Prostate gland (tissue), 2 donors: ENCODE results near the gene HIVEP3. TPM values are rescaled to one million over a fixed set of nuclear protein-coding genes. Genes with fewer than 3 reads are reported as not detected.

ENCODE experiments used
- DNase-seq: peaks from one replicate; pipeline ENCODE4 v3.0.0-alpha.2; 2019; ENCODE audit warnings: low spot score
- H3K27ac ChIP-seq, 2 donors: fragments of 200-600 bp; sonication (generic); 2 replicates each; pipeline ENCODE4 v1.5.1; 2017 to 2019
- H3K27me3 ChIP-seq: fragments of 200-600 bp; sonication (generic); replicated peaks from 2 replicates; pipeline ENCODE4 v1.5.1; 2019; ENCODE audit not compliant: insufficient read depth
- H3K36me3 ChIP-seq, 2 donors: fragments of 200-600 bp; sonication (generic); 1 replicate in 1 of 2; 2 replicates in 1 of 2; pipeline versions ENCODE4 v1.5.1 to v1.8.1; 2017 to 2019
- H3K4me1 ChIP-seq: fragments of 200-600 bp; sonication (generic); replicated peaks from 2 replicates; pipeline ENCODE4 v1.5.1; 2019
- H3K4me3 ChIP-seq, 2 donors: fragments of 200-600 bp; sonication (generic); 2 replicates each; pipeline ENCODE4 v1.5.1; 2017 to 2019
- H3K9me3 ChIP-seq: fragments of 200-600 bp; sonication (generic); 2 replicates; pipeline ENCODE4 v1.5.1; 2017
- CTCF ChIP-seq, 4 experiments: fragments of 200-600 bp in 2 of 4; fragments of 450-650 bp in 2 of 4; sonication (generic) in 2 of 4; IDR thresholded peaks; 1 replicate in 3 of 4; 2 replicates in 1 of 4; pipeline ENCODE4 v1.5.1; 2016 to 2019; ENCODE audit warnings: antibody characterized with exemption in 4 of 4, mild to moderate bottlenecking in 2 of 4, moderate library complexity in 2 of 4
- POLR2A ChIP-seq: fragments of 450-650 bp; IDR thresholded peaks from one replicate; pipeline ENCODE4 v1.6.1; 2016; ENCODE audit warnings: antibody characterized with exemption, mild to moderate bottlenecking
- POLR2AphosphoS5 ChIP-seq: sonication (generic); formaldehyde crosslinking; IDR thresholded peaks from one replicate; pipeline ENCODE4 v1.6.1; 2017; ENCODE audit warnings: antibody characterized with exemption
- WGBS: methylation state at CpG from one replicate; pipeline ENCODE4 v1.1.5; 2018; 5-methylcytosine and 5-hydroxymethylcytosine counted together
- intact Hi-C: fragments of 100-400 bp; cut with DNase I; formaldehyde crosslinking; loops from one replicate; pipeline ENCODE4 v1.14.2; 2022
- total RNA-seq, 2 donors: library from RNA; depleted of rRNA; stranded (reverse); fragments of >200 nt; gene quantifications; one replicate each; pipeline ENCODE4 v1.1.0, GENCODE V29; 2016

HIVEP3 gene
- total RNA-seq, 2 donors from 2014 or later: 9.3 to 11.2 TPM

GRCh38 chr1:41860771-41861170, 58.0 kb downstream of the HIVEP3 start:
- Histone ChIP-seq H3K9me3 (no peaks in the 10 kb centered on the region), H3K27ac (peak overlapping the region; percentile 51 to 59), H3K4me3 (no peak overlapping the region), H3K36me3 (no peaks in the 10 kb centered on the region), H3K27me3 (no peaks in the 10 kb centered on the region), H3K4me1 (peaks cover 14% of the 10 kb centered on the region)
- peak; percentile 48 for DNase-seq
- no peak for TF ChIP-seq CTCF (IDR thresholded peaks at IDR 0.05)
- no peak for TF ChIP-seq POLR2A
- peak; percentile 74 for TF ChIP-seq POLR2AphosphoS5
- intact Hi-C loops: no loop called here
- 45% methylated on average over 8 of the region's 8 CpGs for WGBS

GRCh38 chr1:41860214-41860613, 58.5 kb downstream of the HIVEP3 start:
- no peak for DNase-seq
- intact Hi-C loops: no loop called here
- no peaks in the 10 kb centered on the region for H3K27me3 ChIP-seq
- H3K9me3 ChIP-seq: no peaks in the 10 kb centered on the region
- peak overlapping the region; percentile 51 to 59 for H3K27ac ChIP-seq
- WGBS: 32% methylated on average over 1 of the region's 1 CpG
- no peak for TF ChIP-seq POLR2A
- TF ChIP-seq POLR2AphosphoS5: no peak
- TF ChIP-seq CTCF (IDR thresholded peaks at IDR 0.05): no peak
- peaks cover 14% of the 10 kb centered on the region for H3K4me1 ChIP-seq
- H3K4me3 ChIP-seq: no peak overlapping the region
- H3K36me3 ChIP-seq: no peaks in the 10 kb centered on the region

GRCh38 chr1:41859686-41860085, 59.0 kb downstream of the HIVEP3 start:
- Histone ChIP-seq H3K4me1 (peaks cover 14% of the 10 kb centered on the region), H3K27me3 (no peaks in the 10 kb centered on the region), H3K27ac (peak overlapping the region; percentile 51 to 59), H3K9me3 (no peaks in the 10 kb centered on the region), H3K36me3 (no peaks in the 10 kb centered on the region), H3K4me3 (no peak overlapping the region)
- DNase-seq: no peak
- TF ChIP-seq CTCF (IDR thresholded peaks at IDR 0.05) (no peak), POLR2A (no peak), POLR2AphosphoS5 (no peak)
- WGBS: 78% methylated on average over 4 of the region's 4 CpGs
- intact Hi-C loops: no loop called here

- WGBS: 24% methylated on average over 2 of the region's 2 CpGs
- no peak overlapping the region for H3K27ac ChIP-seq
- no peak for DNase-seq
These were observed 61.8 kb downstream of the HIVEP3 start for GRCh38 chr1:41856944-41857285.

More at GRCh38 chr1:41856944-41857285, 61.8 kb downstream of the HIVEP3 start:
- Histone ChIP-seq H3K9me3 (no peaks in the 10 kb centered on the region), H3K36me3 (no peaks in the 10 kb centered on the region), H3K4me1 (peaks cover 12% of the 10 kb centered on the region), H3K4me3 (no peak overlapping the region), H3K27me3 (no peaks in the 10 kb centered on the region)
- intact Hi-C loops: no loop called here
- TF ChIP-seq POLR2A: no peak
- TF ChIP-seq POLR2AphosphoS5: no peak
- no peak for TF ChIP-seq CTCF (IDR thresholded peaks at IDR 0.05)
